ENCODE data around the gene MAU2. TPM values are rescaled to one million over a fixed set of nuclear protein-coding genes. Genes with fewer than 3 reads are reported as not detected.

Gene MAU2
- 10 to 100 TPM; 19.6 to 35.6 TPM for polyA plus RNA-seq

- H3K4me1 ChIP-seq (ENCODE audit: control insufficient read depth in 2 of 2, insufficient read depth in 2 of 2, low read length in 1 of 2) = peaks cover 4 to 5% of the 10 kb centered on the region in 2 donors
These were observed at the start of gene MAU2, which contains the start of gene SUGP1 for GRCh38 chr19:19320361-19321140. TSS of gene MAU2 (plus strand) at chr19:19320829. CDS start at chr19:19320860, 31 bp downstream. TSS of gene SUGP1 (minus strand) at chr19:19320509. CDS start at chr19:19320496, 13 bp downstream.

DNA sequence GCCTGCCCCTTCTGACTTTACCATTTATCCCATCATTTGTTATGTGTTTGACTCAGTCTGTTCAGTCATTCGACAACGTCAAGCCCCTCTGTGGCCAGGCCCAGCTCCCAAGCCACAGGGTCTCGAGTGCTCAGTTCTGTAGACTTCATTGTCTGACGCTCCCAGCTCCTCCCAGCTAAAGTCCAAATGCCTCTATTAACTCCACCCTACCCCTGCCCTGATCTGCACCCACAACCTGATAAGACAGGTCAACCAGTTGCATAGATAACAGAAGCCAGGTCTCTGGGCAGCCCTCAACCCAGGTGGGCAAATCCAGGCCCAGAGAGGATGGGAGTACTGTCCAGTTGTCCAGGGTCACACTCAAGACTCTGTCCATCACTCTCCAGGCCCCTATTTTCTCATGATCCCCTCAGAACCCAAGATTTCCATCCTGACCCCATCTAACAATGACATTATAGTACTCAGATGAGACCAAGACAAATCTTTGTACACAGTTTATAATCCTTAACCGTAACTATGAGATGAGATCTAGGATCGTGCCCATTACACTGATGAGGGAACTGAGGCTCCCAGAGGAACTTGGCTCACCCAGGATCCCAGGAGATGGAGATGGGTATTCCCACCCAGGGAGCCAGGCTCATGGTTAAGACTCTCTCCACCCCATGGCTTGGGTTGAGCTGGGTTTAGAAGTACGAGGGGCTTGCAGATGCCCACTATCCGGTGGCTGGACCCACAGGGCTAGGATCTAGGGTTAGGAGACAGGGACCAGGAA, 48.6 kb upstream of the MAU2 start:
- H3K4me1 ChIP-seq (ENCODE audit: control insufficient read depth in 2 of 2, insufficient read depth in 2 of 2, low read length in 1 of 2) = peaks cover 0 to 2% of the 10 kb centered on the region in 2 donors
- WGBS, 2 donors = 85 to 88% methylated on average over 8 of the region's 8 CpGs
- peaks cover 6 to 21% of the 10 kb centered on the region in 2 donors for H3K36me3 ChIP-seq (ENCODE audit: control insufficient read depth in 2 of 2, insufficient read depth in 2 of 2, low read length in 1 of 2)
- no peak overlapping the region for H3K4me3 ChIP-seq (ENCODE audit: low read depth in 1 of 2, low read length in 2 of 2)
- no peaks in the 10 kb centered on the region for H3K9me3 ChIP-seq (ENCODE audit: control insufficient read depth in 2 of 2, insufficient read depth in 1 of 2, low read depth in 1 of 2, low read length in 1 of 2)
- no peaks in the 10 kb centered on the region for H3K27me3 ChIP-seq (ENCODE audit: control insufficient read depth in 1 of 2, insufficient read depth in 2 of 2, low read length in 2 of 2)
- H3K27ac ChIP-seq (ENCODE audit: low read depth in 2 of 2, low read length in 1 of 2) = no peak overlapping the region

More at GRCh38 chr19:19320361-19321140, at the start of gene MAU2, which contains the start of gene SUGP1:
- no peaks in the 10 kb centered on the region for H3K9me3 ChIP-seq (ENCODE audit: control insufficient read depth in 2 of 2, insufficient read depth in 1 of 2, low read depth in 1 of 2, low read length in 1 of 2)
- peak within 1 kb of the TSS; percentile 98 to 99 for H3K4me3 ChIP-seq (ENCODE audit: low read depth in 1 of 2, low read length in 2 of 2)
- no peaks in the 10 kb centered on the region for H3K27me3 ChIP-seq (ENCODE audit: control insufficient read depth in 1 of 2, insufficient read depth in 2 of 2, low read length in 2 of 2)
- peaks cover 4 to 15% of the 10 kb centered on the region in 2 donors for H3K36me3 ChIP-seq (ENCODE audit: control insufficient read depth in 2 of 2, insufficient read depth in 2 of 2, low read length in 1 of 2)
- 0% methylated on average over 67 of the region's 67 CpGs for WGBS, 2 donors
- H3K27ac ChIP-seq (ENCODE audit: low read depth in 2 of 2, low read length in 1 of 2) = peak within 1 kb of the TSS; percentile 82 to 88

DNA sequence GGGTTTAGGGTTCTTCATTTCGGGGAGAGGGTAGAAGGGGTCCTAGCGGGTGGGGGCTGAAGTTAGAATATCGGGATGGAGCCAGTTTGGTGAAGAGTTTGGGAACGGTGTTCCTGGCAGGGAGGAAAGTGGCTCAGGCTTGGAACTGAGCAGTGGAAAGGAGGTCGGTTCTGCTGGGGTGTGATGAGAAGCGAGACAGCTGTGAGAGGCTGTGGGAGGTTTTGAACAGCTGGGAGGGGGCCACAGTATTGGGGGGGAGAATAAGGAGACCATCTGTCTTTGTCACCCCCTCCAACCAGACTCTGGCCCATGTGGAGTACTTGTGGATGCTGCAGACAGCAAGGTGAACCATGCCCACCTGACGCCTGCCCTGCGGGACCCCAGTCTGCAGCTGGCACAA, 46.5 kb upstream of the MAU2 start:
- peaks cover 0 to 2% of the 10 kb centered on the region in 2 donors for H3K4me1 ChIP-seq (ENCODE audit: control insufficient read depth in 2 of 2, insufficient read depth in 2 of 2, low read length in 1 of 2)
- peaks cover 27 to 40% of the 10 kb centered on the region in 2 donors for H3K36me3 ChIP-seq (ENCODE audit: control insufficient read depth in 2 of 2, insufficient read depth in 2 of 2, low read length in 1 of 2)
- WGBS, 2 donors = 71 to 74% methylated on average over 8 of the region's 8 CpGs
- no peaks in the 10 kb centered on the region for H3K27me3 ChIP-seq (ENCODE audit: control insufficient read depth in 1 of 2, insufficient read depth in 2 of 2, low read length in 2 of 2)
- no peak overlapping the region for H3K4me3 ChIP-seq (ENCODE audit: low read depth in 1 of 2, low read length in 2 of 2)
- no peaks in the 10 kb centered on the region for H3K9me3 ChIP-seq (ENCODE audit: control insufficient read depth in 2 of 2, insufficient read depth in 1 of 2, low read depth in 1 of 2, low read length in 1 of 2)
- H3K27ac ChIP-seq (ENCODE audit: low read depth in 2 of 2, low read length in 1 of 2) = no peak overlapping the region

GRCh38 chr19:19274716-19275565, 45.7 kb upstream of the MAU2 start:
- Histone ChIP-seq H3K27ac (ENCODE audit: low read depth in 2 of 2, low read length in 1 of 2) (no peak overlapping the region), H3K36me3 (ENCODE audit: control insufficient read depth in 2 of 2, insufficient read depth in 2 of 2, low read length in 1 of 2) (peaks cover 31 to 48% of the 10 kb centered on the region in 2 donors), H3K4me1 (ENCODE audit: control insufficient read depth in 2 of 2, insufficient read depth in 2 of 2, low read length in 1 of 2) (peaks cover 0 to 2% of the 10 kb centered on the region in 2 donors), H3K27me3 (ENCODE audit: control insufficient read depth in 1 of 2, insufficient read depth in 2 of 2, low read length in 2 of 2) (no peaks in the 10 kb centered on the region), H3K4me3 (ENCODE audit: low read depth in 1 of 2, low read length in 2 of 2) (no peak overlapping the region), H3K9me3 (ENCODE audit: control insufficient read depth in 2 of 2, insufficient read depth in 1 of 2, low read depth in 1 of 2, low read length in 1 of 2) (no peaks in the 10 kb centered on the region)
- WGBS, 2 donors = 59 to 65% methylated on average over 9 of the region's 9 CpGs

DNA sequence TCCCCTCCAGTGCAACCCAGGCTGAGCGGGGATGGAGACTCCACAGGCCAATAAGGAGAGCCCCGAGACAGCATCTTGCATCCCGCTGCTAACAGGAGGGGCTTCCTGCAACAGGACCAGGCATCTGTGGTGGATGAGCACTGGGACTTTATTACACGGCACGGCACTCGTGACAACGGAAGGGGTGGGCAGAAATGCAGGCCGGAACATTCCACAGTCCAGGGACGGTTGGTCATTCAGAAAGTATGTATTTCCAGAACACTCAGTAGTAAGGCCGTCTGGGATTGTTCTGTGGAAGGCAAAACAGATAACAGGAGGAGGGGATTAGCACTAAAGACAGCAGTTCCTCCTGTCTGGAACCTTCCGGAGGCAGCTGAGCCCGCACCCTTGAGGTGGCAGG, 44.2 kb upstream of the MAU2 start:
- Histone ChIP-seq H3K27me3 (ENCODE audit: control insufficient read depth in 1 of 2, insufficient read depth in 2 of 2, low read length in 2 of 2) (no peaks in the 10 kb centered on the region), H3K36me3 (ENCODE audit: control insufficient read depth in 2 of 2, insufficient read depth in 2 of 2, low read length in 1 of 2) (peaks cover 35 to 61% of the 10 kb centered on the region in 2 donors), H3K9me3 (ENCODE audit: control insufficient read depth in 2 of 2, insufficient read depth in 1 of 2, low read depth in 1 of 2, low read length in 1 of 2) (no peaks in the 10 kb centered on the region), H3K27ac (ENCODE audit: low read depth in 2 of 2, low read length in 1 of 2) (no peak overlapping the region), H3K4me3 (ENCODE audit: low read depth in 1 of 2, low read length in 2 of 2) (no peak overlapping the region), H3K4me1 (ENCODE audit: control insufficient read depth in 2 of 2, insufficient read depth in 2 of 2, low read length in 1 of 2) (peaks cover 0 to 2% of the 10 kb centered on the region in 2 donors)
- 85 to 88% methylated on average over 12 of the region's 12 CpGs for WGBS, 2 donors

GRCh38 chr19:19276851-19277250, 43.8 kb upstream of the MAU2 start:
- Histone ChIP-seq H3K27ac (ENCODE audit: low read depth in 2 of 2, low read length in 1 of 2) (no peak overlapping the region), H3K4me1 (ENCODE audit: control insufficient read depth in 2 of 2, insufficient read depth in 2 of 2, low read length in 1 of 2) (peaks cover 0 to 2% of the 10 kb centered on the region in 2 donors), H3K4me3 (ENCODE audit: low read depth in 1 of 2, low read length in 2 of 2) (no peak overlapping the region), H3K36me3 (ENCODE audit: control insufficient read depth in 2 of 2, insufficient read depth in 2 of 2, low read length in 1 of 2) (peaks cover 38 to 65% of the 10 kb centered on the region in 2 donors), H3K27me3 (ENCODE audit: control insufficient read depth in 1 of 2, insufficient read depth in 2 of 2, low read length in 2 of 2) (no peaks in the 10 kb centered on the region), H3K9me3 (ENCODE audit: control insufficient read depth in 2 of 2, insufficient read depth in 1 of 2, low read depth in 1 of 2, low read length in 1 of 2) (no peaks in the 10 kb centered on the region)
- WGBS, 2 donors = 92 to 94% methylated on average over 18 to 20 of the region's 20 CpGs

- no peaks in the 10 kb centered on the region for H3K9me3 ChIP-seq (ENCODE audit: control insufficient read depth in 2 of 2, insufficient read depth in 1 of 2, low read depth in 1 of 2, low read length in 1 of 2)
- H3K27ac ChIP-seq (ENCODE audit: low read depth in 2 of 2, low read length in 1 of 2) = no peak overlapping the region
- H3K4me1 ChIP-seq (ENCODE audit: control insufficient read depth in 2 of 2, insufficient read depth in 2 of 2, low read length in 1 of 2) = no peaks in the 10 kb centered on the region
- H3K36me3 ChIP-seq (ENCODE audit: control insufficient read depth in 2 of 2, insufficient read depth in 2 of 2, low read length in 1 of 2) = peaks cover 38 to 65% of the 10 kb centered on the region in 2 donors
- H3K27me3 ChIP-seq (ENCODE audit: control insufficient read depth in 1 of 2, insufficient read depth in 2 of 2, low read length in 2 of 2) = no peaks in the 10 kb centered on the region
- H3K4me3 ChIP-seq (ENCODE audit: low read depth in 1 of 2, low read length in 2 of 2) = no peak overlapping the region
- WGBS, 2 donors = 93 to 94% methylated on average over 7 of the region's 7 CpGs
These were observed 42.3 kb upstream of the MAU2 start for GRCh38 chr19:19278315-19278714.

DNA sequence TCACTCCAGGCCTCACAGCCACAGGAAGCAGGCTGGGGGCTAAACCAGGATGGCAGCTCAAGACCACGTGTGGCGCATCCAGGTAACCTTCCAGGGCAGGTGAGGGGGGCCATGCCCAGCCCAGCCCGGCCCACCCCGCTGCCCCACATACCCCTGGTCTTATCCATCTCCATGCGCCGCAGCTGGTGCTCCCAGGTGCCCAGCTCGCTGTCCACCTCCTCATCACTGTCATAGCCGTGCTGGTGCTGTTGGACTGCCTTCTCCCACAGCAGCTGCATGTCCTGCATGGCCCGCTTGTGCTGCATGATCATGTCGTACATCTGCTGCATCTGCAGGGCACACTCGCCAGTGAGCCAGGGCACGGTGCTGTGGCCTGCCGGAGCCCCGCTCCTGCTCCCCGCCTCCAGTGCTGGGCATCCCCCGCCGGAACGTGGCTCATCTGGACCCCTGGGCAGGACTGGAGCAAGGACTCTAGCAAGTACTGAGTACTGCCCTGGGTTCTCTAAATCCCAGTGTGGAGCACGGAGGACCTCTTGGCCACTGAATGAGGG, 41.5 kb upstream of the MAU2 start:
- Histone ChIP-seq H3K36me3 (ENCODE audit: control insufficient read depth in 2 of 2, insufficient read depth in 2 of 2, low read length in 1 of 2) (peaks cover 38 to 69% of the 10 kb centered on the region in 2 donors), H3K27me3 (ENCODE audit: control insufficient read depth in 1 of 2, insufficient read depth in 2 of 2, low read length in 2 of 2) (no peaks in the 10 kb centered on the region), H3K4me1 (ENCODE audit: control insufficient read depth in 2 of 2, insufficient read depth in 2 of 2, low read length in 1 of 2) (no peaks in the 10 kb centered on the region), H3K4me3 (ENCODE audit: low read depth in 1 of 2, low read length in 2 of 2) (no peak overlapping the region), H3K9me3 (ENCODE audit: control insufficient read depth in 2 of 2, insufficient read depth in 1 of 2, low read depth in 1 of 2, low read length in 1 of 2) (no peaks in the 10 kb centered on the region), H3K27ac (ENCODE audit: low read depth in 2 of 2, low read length in 1 of 2) (no peak overlapping the region)
- WGBS, 2 donors = 92 to 94% methylated on average over 19 of the region's 19 CpGs

GRCh38 chr19:19279853-19280252, 40.8 kb upstream of the MAU2 start:
- Histone ChIP-seq H3K36me3 (ENCODE audit: control insufficient read depth in 2 of 2, insufficient read depth in 2 of 2, low read length in 1 of 2) (peaks cover 38 to 69% of the 10 kb centered on the region in 2 donors), H3K9me3 (ENCODE audit: control insufficient read depth in 2 of 2, insufficient read depth in 1 of 2, low read depth in 1 of 2, low read length in 1 of 2) (no peaks in the 10 kb centered on the region), H3K4me1 (ENCODE audit: control insufficient read depth in 2 of 2, insufficient read depth in 2 of 2, low read length in 1 of 2) (no peaks in the 10 kb centered on the region), H3K4me3 (ENCODE audit: low read depth in 1 of 2, low read length in 2 of 2) (no peak overlapping the region), H3K27me3 (ENCODE audit: control insufficient read depth in 1 of 2, insufficient read depth in 2 of 2, low read length in 2 of 2) (no peaks in the 10 kb centered on the region), H3K27ac (ENCODE audit: low read depth in 2 of 2, low read length in 1 of 2) (no peak overlapping the region)
- WGBS, 2 donors = 96% methylated on average over 16 of the region's 16 CpGs
